T47D (cell line): Measurements from ENCODE around the gene SERPIND1.
A peak's percentile ranks its signal among the peaks of the same experiment; 100 is the strongest.

Experiments used
- DNase-seq, 2 experiments: peaks; one replicate each; pipeline versions ENCODE4 v3.0.0 to v3.0.0-alpha.2; 2011 to 2012; ENCODE audit warnings: low read depth in 1 of 2, low spot score in 1 of 2
- JUND ChIP-seq: IDR thresholded peaks from 2 replicates; pipeline ENCODE4 v1.6.1; 2012; ENCODE audit warnings: low read depth
- in situ Hi-C: cut with HindIII; loops from 2 replicates; pipeline ENCODE4 v1.10.0; 2016; ENCODE audit warnings: low sequenced_read_pairs, low pct_unique_long_range_greater_than_20kb

The SERPIND1 gene

DNA sequence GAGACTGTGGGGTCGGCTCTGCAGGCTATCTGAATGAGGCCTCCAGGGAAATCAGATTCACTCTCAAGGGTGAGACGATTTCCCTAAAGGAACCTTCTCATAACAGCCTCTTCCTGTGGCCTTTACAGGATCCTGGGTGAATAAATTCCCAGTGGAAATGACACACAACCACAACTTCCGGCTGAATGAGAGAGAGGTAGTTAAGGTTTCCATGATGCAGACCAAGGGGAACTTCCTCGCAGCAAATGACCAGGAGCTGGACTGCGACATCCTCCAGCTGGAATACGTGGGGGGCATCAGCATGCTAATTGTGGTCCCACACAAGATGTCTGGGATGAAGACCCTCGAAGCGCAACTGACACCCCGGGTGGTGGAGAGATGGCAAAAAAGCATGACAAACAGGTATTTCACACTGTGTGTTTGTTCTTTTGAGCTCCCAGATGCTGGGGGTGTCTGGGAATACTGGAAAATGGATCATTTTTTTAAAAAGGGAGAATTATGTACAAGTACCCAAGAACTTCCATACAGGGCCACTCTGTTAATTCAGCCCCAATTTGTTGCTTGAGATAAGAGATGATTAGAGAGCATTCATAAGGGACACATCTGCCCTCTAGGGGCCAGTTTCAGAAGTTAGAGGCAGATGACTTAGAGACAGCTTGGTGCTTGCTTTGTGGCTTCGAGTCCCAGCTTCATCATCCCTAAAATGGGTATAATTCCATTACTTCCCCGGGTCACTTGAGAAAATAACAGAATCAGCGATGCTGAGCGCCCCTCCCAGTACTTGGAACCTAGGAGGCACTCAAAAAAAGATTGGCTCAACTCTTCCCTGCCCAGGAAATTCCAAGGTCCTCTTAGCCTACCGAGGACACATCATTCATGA lies 10.2 kb downstream of the SERPIND1 start:
- DNase-seq, result peak in 1 of 2 experiments; percentile 41
- in situ Hi-C loops, result no loop called here
- no peak for TF ChIP-seq JUND

DNA sequence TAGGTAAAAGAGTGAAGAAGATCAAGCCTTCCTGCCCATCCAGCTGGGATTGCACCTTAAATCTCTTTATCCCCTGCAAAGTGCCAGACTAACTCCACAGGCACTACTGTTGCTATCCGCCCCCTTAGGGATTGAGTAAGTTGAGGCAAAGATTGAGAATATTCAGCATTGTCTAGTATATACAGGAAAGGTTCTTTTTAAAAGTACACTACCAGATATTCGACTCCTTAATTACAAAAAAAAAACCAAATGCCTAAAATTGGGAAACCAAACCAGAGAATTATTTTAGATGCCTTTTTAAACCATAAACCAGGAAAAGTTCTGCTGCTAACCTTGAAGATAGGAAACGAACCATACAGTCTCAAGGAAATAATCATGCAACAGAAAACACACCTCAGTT lies 11.5 kb downstream of the SERPIND1 start:
- in situ Hi-C loops, result no loop called here
- DNase-seq, result no peak
- TF ChIP-seq JUND, result no peak

DNA sequence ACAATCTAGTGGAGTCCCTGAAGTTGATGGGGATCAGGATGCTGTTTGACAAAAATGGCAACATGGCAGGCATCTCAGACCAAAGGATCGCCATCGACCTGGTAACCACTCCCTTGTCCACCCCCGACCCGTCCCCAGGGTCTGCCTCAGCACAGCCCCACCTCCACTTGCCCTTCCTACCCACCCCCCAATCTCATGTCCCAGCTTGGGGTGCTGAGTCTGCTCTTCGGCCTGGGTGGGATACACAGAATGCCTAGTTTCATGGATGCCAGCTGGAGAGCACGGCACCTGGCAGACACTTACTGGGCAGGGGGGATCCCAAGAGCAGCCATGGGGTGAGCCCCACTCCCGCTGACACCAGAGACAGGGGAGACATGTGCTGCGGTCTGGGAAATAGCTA lies 12.1 kb downstream of the SERPIND1 start:
- no peak for TF ChIP-seq JUND
- no peak for DNase-seq
- in situ Hi-C loops, result no loop called here

DNA sequence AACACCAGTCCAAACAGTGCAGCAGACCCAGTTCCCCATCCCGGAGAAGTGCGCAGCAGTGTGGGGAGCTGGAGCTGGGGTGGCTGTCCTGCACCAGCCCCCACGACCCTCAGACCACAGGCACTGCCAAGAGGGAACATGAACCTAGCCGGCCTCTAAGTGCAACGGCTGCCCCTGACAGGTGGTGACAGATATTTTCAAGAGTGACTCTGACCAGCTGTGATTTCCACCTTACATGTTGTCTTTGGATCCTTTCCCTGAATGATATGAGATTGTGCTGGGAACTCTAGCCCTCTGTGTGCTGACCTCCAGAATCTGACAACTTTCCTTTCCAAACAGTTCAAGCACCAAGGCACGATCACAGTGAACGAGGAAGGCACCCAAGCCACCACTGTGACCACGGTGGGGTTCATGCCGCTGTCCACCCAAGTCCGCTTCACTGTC lies 12.6 kb downstream of the SERPIND1 start:
- no peak for TF ChIP-seq JUND
- in situ Hi-C loops, result no loop called here
- DNase-seq, result no peak

DNA sequence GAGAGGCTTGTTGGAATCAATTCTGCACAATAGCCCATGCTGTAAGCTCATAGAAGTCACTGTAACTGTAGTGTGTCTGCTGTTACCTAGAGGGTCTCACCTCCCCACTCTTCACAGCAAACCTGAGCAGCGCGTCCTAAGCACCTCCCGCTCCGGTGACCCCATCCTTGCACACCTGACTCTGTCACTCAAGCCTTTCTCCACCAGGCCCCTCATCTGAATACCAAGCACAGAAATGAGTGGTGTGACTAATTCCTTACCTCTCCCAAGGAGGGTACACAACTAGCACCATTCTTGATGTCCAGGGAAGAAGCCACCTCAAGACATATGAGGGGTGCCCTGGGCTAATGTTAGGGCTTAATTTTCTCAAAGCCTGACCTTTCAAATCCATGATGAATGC lies 13.3 kb downstream of the SERPIND1 start:
- in situ Hi-C loops, result no loop called here
- TF ChIP-seq JUND, result no peak
- DNase-seq, result no peak

DNA sequence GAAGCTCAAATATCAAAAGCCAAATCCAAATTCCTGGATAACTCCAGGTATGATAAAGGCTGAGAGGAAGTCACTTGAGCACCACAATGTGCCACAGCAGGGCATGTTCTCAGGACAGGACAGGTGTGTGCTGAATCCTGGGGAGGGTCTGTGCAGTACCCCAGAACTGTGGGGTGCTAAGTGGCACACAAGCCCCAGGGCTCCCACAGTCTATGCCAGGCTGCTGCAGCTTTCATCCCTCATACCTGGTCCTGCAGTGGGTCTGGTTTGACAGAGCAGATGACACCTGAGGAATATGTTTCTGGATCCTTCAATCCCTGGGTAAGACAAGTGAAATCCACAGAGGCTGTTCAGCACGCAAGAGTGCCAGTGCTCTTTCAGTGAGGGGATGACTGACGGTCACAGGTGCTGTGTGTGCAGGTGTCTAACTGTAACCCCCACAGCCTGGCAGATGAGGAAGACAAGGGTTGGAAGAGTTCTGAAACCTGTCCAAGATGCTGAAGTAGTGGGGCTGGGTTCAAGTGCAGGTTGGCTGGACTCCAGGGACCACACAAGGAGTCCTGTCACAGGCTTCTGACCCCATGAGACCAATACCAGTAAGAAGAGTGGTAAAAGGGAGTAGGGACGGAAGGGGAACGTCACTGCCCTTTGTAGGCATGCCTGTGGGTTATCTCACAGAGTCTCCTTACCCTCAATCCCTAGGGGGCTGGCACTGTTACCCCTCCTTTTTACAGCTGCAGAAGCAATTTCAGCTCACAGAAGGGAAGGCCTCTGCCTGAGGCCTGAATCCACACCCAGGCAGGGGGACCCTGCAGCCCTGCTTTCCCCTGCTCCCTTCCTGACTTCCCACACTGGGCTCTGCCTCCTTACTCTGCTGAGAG lies 14.1 kb downstream of the SERPIND1 start:
- no peak for DNase-seq
- in situ Hi-C loops, result no loop called here
- no peak for TF ChIP-seq JUND

DNA sequence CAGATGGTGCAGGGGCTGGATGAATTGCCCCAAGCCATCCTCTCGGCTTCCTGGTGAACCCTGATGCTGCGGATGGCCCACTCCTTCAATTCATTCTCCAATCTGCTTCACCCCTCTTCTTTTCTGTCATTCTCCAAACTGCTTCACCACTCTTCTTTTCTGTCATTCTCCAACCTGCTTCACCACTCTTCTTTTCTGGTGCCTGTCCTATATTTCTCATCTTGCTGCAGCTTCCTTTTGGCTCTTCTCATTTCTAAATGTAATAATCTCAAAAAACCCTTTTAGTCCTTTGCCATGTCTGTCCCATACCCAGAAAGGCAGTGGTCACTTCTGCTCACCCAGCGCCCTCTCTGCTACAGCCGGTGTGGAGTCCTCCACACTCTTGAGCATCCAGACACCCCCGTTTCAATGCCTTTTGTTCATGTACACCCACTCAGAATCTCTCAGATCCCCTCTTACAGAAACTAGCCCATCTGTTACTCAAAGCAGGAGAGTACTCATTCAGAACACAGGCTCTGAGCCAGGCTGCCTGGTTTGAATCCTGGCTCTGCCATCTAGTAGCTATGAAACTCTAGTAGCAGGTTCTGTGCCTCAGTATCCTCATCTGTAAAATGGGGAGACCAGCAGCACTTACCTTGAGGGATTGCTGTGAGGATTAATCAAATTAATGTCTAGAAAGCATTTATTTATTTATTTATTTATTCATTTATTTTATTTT lies 14.9 kb downstream of the SERPIND1 start:
- no peak for TF ChIP-seq JUND
- in situ Hi-C loops, result no loop called here
- no peak for DNase-seq

DNA sequence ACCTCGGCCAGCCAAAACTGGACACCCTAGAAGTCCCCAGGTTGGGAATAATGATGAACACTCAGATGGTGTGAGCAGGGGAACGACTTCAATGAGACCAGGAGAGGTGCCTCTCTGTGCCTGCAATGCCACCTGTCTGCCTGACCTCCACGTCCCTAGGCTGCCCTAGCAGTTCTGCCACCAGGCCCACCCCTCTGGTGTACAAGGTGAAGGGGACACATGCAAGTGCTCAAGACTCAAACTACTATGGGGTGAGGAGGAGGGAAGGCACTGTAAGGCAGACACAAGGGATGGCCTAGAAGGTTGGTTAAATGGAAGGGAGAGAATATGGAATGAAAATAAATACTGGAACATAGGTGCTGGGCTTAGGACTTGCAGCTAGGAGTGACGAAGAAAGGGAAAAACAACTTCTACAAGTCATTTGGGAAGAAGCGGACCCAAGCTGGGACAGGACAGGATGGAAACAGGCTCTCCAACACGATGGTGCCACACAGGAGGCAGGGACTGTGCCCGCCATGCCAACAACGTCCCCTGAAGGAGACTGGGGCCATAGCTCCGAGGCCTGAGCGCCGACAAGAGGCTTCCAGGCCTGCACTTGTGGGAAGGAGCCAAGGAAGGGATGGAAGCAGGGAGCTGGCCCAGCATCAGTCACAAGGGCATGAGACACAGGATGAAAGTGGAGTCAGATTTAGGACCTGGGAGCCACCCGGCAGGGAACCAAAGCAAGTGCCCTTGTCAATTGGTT lies 18.5 kb downstream of the SERPIND1 start:
- no peak for DNase-seq
- TF ChIP-seq JUND, result no peak
- in situ Hi-C loops, result no loop called here

DNA sequence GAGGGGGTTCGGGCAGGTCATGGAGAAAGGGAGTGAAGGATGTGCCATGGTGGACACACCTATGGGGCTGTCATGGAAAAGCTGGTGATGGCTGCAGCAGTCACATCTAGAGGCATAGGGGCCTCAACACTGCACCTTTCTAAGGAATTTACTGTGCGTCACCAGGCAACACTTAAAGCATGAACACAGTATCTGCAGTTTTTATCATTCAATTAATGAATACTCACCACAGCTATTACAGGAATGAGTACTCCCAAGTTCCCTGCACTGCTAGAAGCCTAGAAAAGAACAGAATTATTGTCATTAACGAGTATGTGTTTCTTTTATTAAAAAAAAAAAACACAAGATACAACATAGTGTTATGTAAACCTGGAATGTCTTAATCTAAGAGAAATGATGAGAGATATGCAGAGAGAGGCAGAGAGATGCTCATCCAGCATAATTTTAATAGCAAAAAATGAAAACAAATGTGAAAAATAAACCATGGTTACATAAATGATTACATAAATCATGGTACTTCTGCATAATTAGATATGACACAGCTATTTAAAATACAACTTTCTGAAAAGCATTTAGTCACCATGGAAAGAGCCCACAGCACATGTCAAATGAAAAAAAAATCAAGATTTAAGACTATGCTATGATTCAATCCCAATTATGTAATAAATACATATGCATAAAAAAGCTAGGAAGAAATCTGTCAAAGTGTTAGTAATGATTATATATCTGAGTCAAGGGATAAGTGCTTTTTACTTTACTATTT lies 19.2 kb downstream of the SERPIND1 start:
- DNase-seq, result no peak
- TF ChIP-seq JUND, result no peak
- in situ Hi-C loops, result no loop called here

DNA sequence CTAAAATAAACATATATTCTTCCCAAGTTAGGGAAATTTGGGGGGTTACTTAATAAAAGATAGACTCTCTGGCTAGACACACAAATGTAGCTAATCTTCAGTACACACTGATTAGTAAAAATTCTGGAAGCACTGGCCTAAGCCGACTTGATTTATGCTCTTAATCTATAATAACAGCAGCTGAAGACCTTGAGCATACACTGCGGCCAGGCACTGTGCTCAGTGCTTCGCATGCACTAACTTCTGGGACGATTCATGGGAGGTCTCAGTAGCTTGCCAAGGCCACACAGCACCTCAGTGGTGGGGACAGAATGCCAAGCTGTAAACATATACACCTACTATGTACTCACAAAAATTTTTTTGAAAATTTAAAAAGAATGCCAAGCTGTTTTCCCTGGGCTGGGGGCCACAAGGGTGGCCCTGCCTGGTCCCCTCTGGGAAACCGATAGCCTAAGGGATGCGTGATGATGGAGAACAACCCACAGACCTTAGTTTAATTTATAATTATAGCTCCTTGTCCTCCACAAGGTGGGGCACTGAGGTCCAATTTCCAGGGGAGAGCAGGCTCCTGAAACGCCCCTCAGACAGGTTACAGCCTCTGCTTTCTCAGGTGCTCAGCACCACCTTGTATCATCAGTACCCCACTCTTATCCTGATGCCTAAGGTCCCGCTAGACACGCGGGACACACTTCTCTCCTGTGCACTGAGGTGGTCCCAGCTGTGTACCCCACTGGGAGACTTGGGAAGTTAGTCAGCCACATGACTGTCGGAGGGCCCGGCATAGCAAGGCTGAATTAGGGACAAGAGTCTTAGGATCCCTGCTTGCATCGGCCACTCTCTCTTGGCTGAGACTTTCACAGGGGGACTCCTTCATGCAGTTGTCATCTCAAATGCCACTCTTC lies 20.1 kb downstream of the SERPIND1 start:
- in situ Hi-C loops, result no loop called here
- peak in 1 of 2 experiments; percentile 8 for DNase-seq

More for the DNA sequence above, 20.1 kb downstream of the SERPIND1 start:
- no peak for TF ChIP-seq JUND
